Ovary (tissue), 9 donors: ENCODE results near the gene L3MBTL1. TPM values are rescaled to one million over a fixed set of nuclear protein-coding genes. Genes with fewer than 3 reads are reported as not detected.

Experiments
- DNase-seq, 5 donors: peaks; one replicate each; pipeline ENCODE4 v3.0.0-alpha.2; 2019 to 2020
- H3K27ac ChIP-seq, 2 donors: fragments of 200-600 bp; one replicate each; pipeline versions ENCODE4 v1.5.1 to v1.8.0; 2019 to 2022
- H3K27me3 ChIP-seq: fragments of 200-600 bp; one replicate; pipeline ENCODE4 v1.8.0; 2022
- H3K36me3 ChIP-seq: fragments of 200-600 bp; sonication (generic); one replicate; pipeline ENCODE4 v1.5.1; 2019
- H3K4me1 ChIP-seq: one replicate; pipeline ENCODE4 v1.8.1; 2013; ENCODE audit warnings: mild to moderate bottlenecking, moderate library complexity; ENCODE audit not compliant: insufficient read depth
- H3K4me3 ChIP-seq: fragments of 200-600 bp; sonication (generic); one replicate; pipeline ENCODE4 v1.5.1; 2017
- H3K9me3 ChIP-seq, 2 donors: fragments of 200-600 bp in 1 of 2; sonication (generic) in 1 of 2; one replicate each; pipeline versions ENCODE4 v1.5.1 to v1.8.1; 2013 to 2019; ENCODE audit warnings: mild to moderate bottlenecking in 1 of 2, moderate library complexity in 1 of 2
- CTCF ChIP-seq, 3 donors: fragments of 450-650 bp in 2 of 3; fragments of 200-600 bp in 1 of 3; IDR thresholded peaks; one replicate each; pipeline versions ENCODE4 v1.5.1 to v1.8.0; 2016 to 2022; ENCODE audit warnings: antibody characterized with exemption in 3 of 3, mild to moderate bottlenecking in 1 of 3
- EP300 ChIP-seq: sonication (generic); formaldehyde crosslinking; IDR thresholded peaks from one replicate; pipeline ENCODE4 v1.6.1; 2017; ENCODE audit warnings: antibody characterized with exemption
- POLR2A ChIP-seq: fragments of 450-650 bp; IDR thresholded peaks from one replicate; pipeline ENCODE4 v1.6.1; 2017; ENCODE audit warnings: antibody characterized with exemption, mild to moderate bottlenecking, moderate library complexity
- WGBS, 3 donors: extraction: QIAGEN DNeasy Blood & Tissue Kit in 1 of 3; methylation state at CpG; one replicate each; pipeline versions ENCODE4 v1.1.5 to v1.1.7; 2013 to 2017; 5-methylcytosine and 5-hydroxymethylcytosine counted together
- intact Hi-C, 4 donors: fragments of 100-400 bp; cut with DNase I; formaldehyde crosslinking; loops; one replicate each; pipeline versions ENCODE4 v1.11.0 to v1.15.1; 2022 to 2023
- polyA plus RNA-seq, 2 donors: library from polyadenylated mRNA; stranded (reverse); fragments of 200-250 nt in 1 of 2; fragments of 350-450 nt in 1 of 2; fragmentation: Illumina TruSeq in 1 of 2; extraction: RNeasy Lipid Tissue Mini Kit (QIAGEN cat#74804) in 1 of 2; gene quantifications; one replicate each; pipeline ENCODE4 v1.2.3, GENCODE V29; 2013 to 2014
- total RNA-seq, 7 donors: library from RNA; depleted of rRNA in 2 of 7; stranded (reverse); fragments of >200 nt in 2 of 7; fragmentation: NEBNext Ultra II Directional in 3 of 7; extraction: Animal tissue kit (Norgen Biotek cat#: 25700) in 3 of 7; gene quantifications; one replicate each; pipeline versions ENCODE4 v1.1.0 to v1.2.4, GENCODE V29; 2016 to 2023
- donor health status: DM: no; HTN: no; CAD: no; lungs with moderate emphysema.
- donor health status: DM: no; HTN: no; CAD: no.
- donor health status: Bipolar disorder and iron deficiency.
- donor health status: DM: yes; HTN: yes; CAD: no.
- donor health status: DM: no; HTN: no; CAD: no.
- donor health status: DM: yes; HTN: yes; CAD: no.

The L3MBTL1 gene
- total and polyA plus RNA-seq, 9 donors: 8.0 to 22.9 (median 15.7) TPM

- Histone ChIP-seq H3K27me3 (no peaks in the 10 kb centered on the region), H3K9me3 (no peaks in the 10 kb centered on the region), H3K27ac (no peak overlapping the region), H3K4me3 (no peak overlapping the region), H3K36me3 (no peaks in the 10 kb centered on the region), H3K4me1 (no peaks in the 10 kb centered on the region)
- no peak for DNase-seq
- intact Hi-C loops: loop anchor here in 2 of 4 donors (10.0 kb wide), 2 partner anchors 65 to 555 kb away; partner anchors contain the start of gene IFT52 (in 1 of the 2)
- TF ChIP-seq CTCF (IDR thresholded peaks at IDR 0.05): no peak
- no peak for TF ChIP-seq EP300
- TF ChIP-seq POLR2A: no peak
- WGBS, 3 donors: 85 to 93% (median 92%) methylated on average over 3 of the region's 3 CpGs
Observed at GRCh38 chr20:43529457-43530153, 22.1 kb downstream of the L3MBTL1 start.

- WGBS, 3 donors: 84 to 88% (median 86%) methylated on average over 14 of the region's 14 CpGs
- TF ChIP-seq POLR2A (no peak), CTCF (IDR thresholded peaks at IDR 0.05) (no peak), EP300 (no peak)
- intact Hi-C loops: loop anchor here in 2 of 4 donors (10.0 kb wide), 2 partner anchors 64 to 554 kb away; partner anchors contain the start of gene IFT52 (in 1 of the 2)
- no peaks in the 10 kb centered on the region for H3K9me3 ChIP-seq
- H3K27ac ChIP-seq: no peak overlapping the region
- H3K36me3 ChIP-seq: no peaks in the 10 kb centered on the region
- no peak for DNase-seq
- no peak overlapping the region for H3K4me3 ChIP-seq
- H3K27me3 ChIP-seq: no peaks in the 10 kb centered on the region
- no peaks in the 10 kb centered on the region for H3K4me1 ChIP-seq
Observed at GRCh38 chr20:43530321-43531090, 23.0 kb downstream of the L3MBTL1 start.

- Histone ChIP-seq H3K27me3 (no peaks in the 10 kb centered on the region), H3K4me3 (no peak overlapping the region), H3K9me3 (no peaks in the 10 kb centered on the region), H3K4me1 (no peaks in the 10 kb centered on the region), H3K27ac (no peak overlapping the region), H3K36me3 (no peaks in the 10 kb centered on the region)
- no peak for DNase-seq
- intact Hi-C loops: loop anchor here in 2 of 4 donors (10.0 kb wide), 2 partner anchors 64 to 554 kb away; partner anchors contain the start of gene IFT52 (in 1 of the 2)
- TF ChIP-seq CTCF (IDR thresholded peaks at IDR 0.05) (no peak), POLR2A (no peak), EP300 (no peak)
Observed at GRCh38 chr20:43531091-43531443, 23.6 kb downstream of the L3MBTL1 start.

- 91 to 94% (median 92%) methylated on average over 9 of the region's 9 CpGs for WGBS, 3 donors
- no peak for DNase-seq
- Histone ChIP-seq H3K9me3 (no peaks in the 10 kb centered on the region), H3K27ac (no peak overlapping the region), H3K4me3 (no peak overlapping the region), H3K36me3 (no peaks in the 10 kb centered on the region), H3K27me3 (no peaks in the 10 kb centered on the region), H3K4me1 (no peaks in the 10 kb centered on the region)
- TF ChIP-seq EP300 (no peak), CTCF (IDR thresholded peaks at IDR 0.05) (no peak), POLR2A (no peak)
- intact Hi-C loops: loop anchor here in 2 of 4 donors (10.0 kb wide), 2 partner anchors 62 to 552 kb away; partner anchors contain the start of gene IFT52 (in 1 of the 2)
Observed at GRCh38 chr20:43532416-43533055, 25.0 kb downstream of the L3MBTL1 start.
